OCI-LY3 (cell line): ENCODE measurements around the gene ST6GAL2.

Source experiments
- H2AFZ ChIP-seq: fragments of 200-600, 300-600 bp; shearing (Covaris generic); 2 replicates; pipeline ENCODE4 v1.6.0; 2014; ENCODE audit warnings: antibody characterized with exemption, low read depth, low read length
- H3K27ac ChIP-seq: fragments of 200-600, 300-600 bp; sonication (generic); 2 replicates; pipeline ENCODE4 v1.5.1; 2014; ENCODE audit warnings: mild to moderate bottlenecking, low read length, moderate library complexity, mixed read lengths
- H3K27me3 ChIP-seq: fragments of 200-600, 300-600 bp; sonication (generic); 2 replicates; pipeline ENCODE4 v1.6.1; 2014; ENCODE audit warnings: low read depth, low read length, mixed read lengths
- H3K36me3 ChIP-seq: fragments of 200-600, 300-600 bp; sonication (generic); replicated peaks from 2 replicates; pipeline ENCODE3; 2014; ENCODE audit warnings: low read depth, low read length, mixed read lengths
- H3K4me1 ChIP-seq: fragments of 300-600, 200-600 bp; sonication (generic); 2 replicates; pipeline ENCODE4 v1.6.1; 2014; ENCODE audit warnings: low read length, mixed read lengths
- H3K4me2 ChIP-seq: fragments of 200-600, 300-600 bp; sonication (generic); 2 replicates; pipeline ENCODE4 v1.6.1; 2014; ENCODE audit warnings: low read length, mixed read lengths
- H3K4me3 ChIP-seq: fragments of 300-600, 200-600 bp; sonication (generic); 2 replicates; pipeline ENCODE4 v1.5.1; 2014; ENCODE audit warnings: antibody characterized with exemption, mild to moderate bottlenecking, low read length, moderate library complexity
- H3K79me2 ChIP-seq: fragments of 300-600, 200-600 bp; shearing (Covaris generic); 2 replicates; pipeline ENCODE4 v1.6.1; 2014; ENCODE audit warnings: mild to moderate bottlenecking, low read length, mixed read lengths
- H3K9ac ChIP-seq: fragments of 300-600, 200-600 bp; shearing (Covaris generic); 2 replicates; pipeline ENCODE4 v1.6.0; 2014; ENCODE audit warnings: mild to moderate bottlenecking, low read length, moderate library complexity
- H3K9me3 ChIP-seq: fragments of 200-600, 300-600 bp; shearing (Covaris generic); 2 replicates; pipeline ENCODE4 v1.6.1; 2014; ENCODE audit warnings: low read length, mixed read lengths; ENCODE audit not compliant: insufficient read depth
- H4K20me1 ChIP-seq: fragments of 200-600, 300-600 bp; sonication (generic); 2 replicates; pipeline ENCODE4 v1.6.1; 2016; ENCODE audit warnings: low read length, mixed read lengths; ENCODE audit not compliant: insufficient read depth
- CTCF ChIP-seq: fragments of 200-600, 300-600 bp; sonication (generic); IDR thresholded peaks from 2 replicates; pipeline ENCODE4 v1.5.1; 2014; ENCODE audit warnings: antibody characterized with exemption, low read length, low read depth
- EZH2phosphoT487 ChIP-seq: fragments of 200-600 bp; shearing (Covaris generic); IDR thresholded peaks from 2 replicates; pipeline ENCODE4 v1.6.1; 2018; ENCODE audit warnings: antibody characterized with exemption, mixed run types, low read depth

ST6GAL2 gene

GRCh38 chr2:106828119-106828518 lies 57.8 kb downstream of the ST6GAL2 start:
- Histone ChIP-seq H3K9me3 (no peaks in the 10 kb centered on the region), H3K9ac (no peak overlapping the region), H3K79me2 (no peaks in the 10 kb centered on the region), H3K4me3 (no peak overlapping the region), H3K36me3 (no peaks in the 10 kb centered on the region), H4K20me1 (no peaks in the 10 kb centered on the region), H3K4me1 (no peaks in the 10 kb centered on the region), H3K4me2 (no peak overlapping the region), H3K27ac (no peak overlapping the region), H3K27me3 (no peaks in the 10 kb centered on the region), H2AFZ (no peak overlapping the region)
- no peak for TF ChIP-seq CTCF
- no peak for TF ChIP-seq EZH2phosphoT487

- TF ChIP-seq EZH2phosphoT487 (no peak), CTCF (no peak)
- Histone ChIP-seq H3K4me1 (no peaks in the 10 kb centered on the region), H3K27ac (no peak overlapping the region), H3K79me2 (no peaks in the 10 kb centered on the region), H3K9ac (no peak overlapping the region), H3K27me3 (no peaks in the 10 kb centered on the region), H4K20me1 (no peaks in the 10 kb centered on the region), H3K4me2 (no peak overlapping the region), H3K4me3 (no peak overlapping the region), H3K36me3 (no peaks in the 10 kb centered on the region), H2AFZ (no peak overlapping the region), H3K9me3 (no peaks in the 10 kb centered on the region)
Measured at GRCh38 chr2:106827158-106827557, 58.8 kb downstream of the ST6GAL2 start.

- TF ChIP-seq EZH2phosphoT487 (no peak), CTCF (no peak)
Measured at GRCh38 chr2:106825161-106825560, 60.8 kb downstream of the ST6GAL2 start.

GRCh38 chr2:106816974-106817373 lies 69.0 kb downstream of the ST6GAL2 start:
- H3K9ac ChIP-seq: no peak overlapping the region
- TF ChIP-seq EZH2phosphoT487 (no peak), CTCF (no peak)
- no peak overlapping the region for H3K4me2 ChIP-seq
- no peaks in the 10 kb centered on the region for H3K4me1 ChIP-seq
- H3K36me3 ChIP-seq: no peaks in the 10 kb centered on the region
- no peaks in the 10 kb centered on the region for H4K20me1 ChIP-seq
- no peak overlapping the region for H2AFZ ChIP-seq
- no peaks in the 10 kb centered on the region for H3K9me3 ChIP-seq
- no peak overlapping the region for H3K4me3 ChIP-seq
- H3K79me2 ChIP-seq: no peaks in the 10 kb centered on the region
- no peaks in the 10 kb centered on the region for H3K27me3 ChIP-seq
- H3K27ac ChIP-seq: no peak overlapping the region

More at GRCh38 chr2:106825161-106825560, 60.8 kb downstream of the ST6GAL2 start:
- Histone ChIP-seq H3K27me3 (no peaks in the 10 kb centered on the region), H3K9ac (no peak overlapping the region), H2AFZ (no peak overlapping the region), H3K27ac (no peak overlapping the region), H3K4me1 (no peaks in the 10 kb centered on the region), H3K4me3 (no peak overlapping the region), H4K20me1 (no peaks in the 10 kb centered on the region), H3K9me3 (no peaks in the 10 kb centered on the region), H3K4me2 (no peak overlapping the region), H3K79me2 (no peaks in the 10 kb centered on the region), H3K36me3 (no peaks in the 10 kb centered on the region)
